Measurements from ENCODE around the gene ZNF341.
"Not testable (repeated sequence)": the region's sequence is repeated elsewhere in the genome, so short reads cannot be mapped to it uniquely, and the experiment has no call there.

The ZNF341 gene

DNA sequence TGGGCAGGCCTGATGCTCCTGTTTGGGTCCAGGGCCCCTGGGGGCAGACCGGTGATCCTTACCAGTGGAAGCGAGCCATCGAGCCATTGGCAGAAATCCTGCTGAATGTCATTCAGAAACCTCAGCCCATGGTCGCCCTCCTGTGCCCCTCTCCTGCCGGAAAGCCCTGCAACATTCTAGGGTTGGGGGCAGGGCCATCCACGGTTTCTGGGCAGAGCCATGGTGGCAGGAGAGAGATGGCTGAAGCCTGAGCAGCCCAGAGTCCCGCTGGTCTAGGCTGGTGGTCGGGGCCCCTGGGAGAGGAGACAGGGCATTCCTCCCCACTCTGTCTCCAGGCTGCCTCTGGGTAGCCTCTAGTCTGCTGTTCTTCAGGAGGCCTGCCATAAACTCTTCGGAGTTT, 59.7 kb downstream of the ZNF341 start:
- DNase-seq (ENCODE audit: insufficient read length, low spot score), result no peak
- no peak for FAIRE-seq

DNA sequence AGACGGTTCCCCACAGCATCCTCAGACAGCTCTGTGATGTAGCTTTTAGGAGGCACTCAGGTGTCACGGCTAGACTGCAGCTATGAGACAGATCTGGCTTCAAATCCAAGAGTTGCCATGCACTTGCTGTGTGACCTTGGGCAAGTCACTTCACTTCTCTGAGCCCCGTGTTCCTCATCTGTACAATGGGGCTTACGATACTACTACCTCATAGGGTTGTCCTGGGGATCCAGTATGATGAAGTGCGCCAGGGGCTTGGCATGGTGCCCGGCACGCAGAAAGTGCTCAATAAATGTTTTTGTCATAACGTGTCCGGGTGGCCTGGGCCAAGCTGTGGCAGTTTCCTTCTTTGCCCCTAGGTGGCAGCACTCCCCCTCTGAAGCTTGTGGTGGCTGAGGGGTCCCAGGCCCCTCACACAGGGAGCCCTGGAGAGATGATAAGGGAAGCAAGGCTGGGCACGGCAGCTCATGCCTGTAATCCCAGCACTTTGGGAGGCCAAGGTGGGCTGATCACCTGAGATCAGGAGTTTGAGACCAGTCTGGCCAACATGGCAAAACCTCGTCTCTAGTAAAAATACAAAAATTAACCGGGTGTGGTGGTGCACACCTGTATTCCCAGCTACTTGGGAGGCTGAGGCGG, 60.3 kb downstream of the ZNF341 start:
- no peak for FAIRE-seq

DNA sequence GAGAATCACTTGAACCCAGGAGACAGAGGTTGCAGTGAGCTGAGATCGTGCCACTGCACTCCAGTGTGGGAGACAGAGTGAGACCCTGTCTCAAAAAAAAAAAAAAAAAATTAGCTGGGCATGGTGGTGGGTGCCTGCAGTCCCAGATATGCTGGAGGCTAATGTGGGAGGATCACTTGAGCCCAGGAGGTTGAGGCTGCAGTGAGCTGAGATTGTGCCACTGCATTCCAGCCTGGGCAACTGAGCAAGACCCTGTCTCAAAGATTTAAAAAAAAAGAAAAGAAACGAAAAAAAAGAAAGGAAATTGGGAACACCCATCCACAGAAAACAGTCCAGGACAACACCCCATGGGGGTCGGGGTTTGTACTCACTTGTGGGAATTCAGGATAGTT, 60.8 kb downstream of the ZNF341 start:
- not testable (repeated sequence) for DNase-seq (ENCODE audit: insufficient read length, low spot score); FAIRE-seq

More for the DNA sequence above, 60.3 kb downstream of the ZNF341 start:
- peak; percentile 42 for DNase-seq (ENCODE audit: insufficient read length, low spot score)

DNA sequence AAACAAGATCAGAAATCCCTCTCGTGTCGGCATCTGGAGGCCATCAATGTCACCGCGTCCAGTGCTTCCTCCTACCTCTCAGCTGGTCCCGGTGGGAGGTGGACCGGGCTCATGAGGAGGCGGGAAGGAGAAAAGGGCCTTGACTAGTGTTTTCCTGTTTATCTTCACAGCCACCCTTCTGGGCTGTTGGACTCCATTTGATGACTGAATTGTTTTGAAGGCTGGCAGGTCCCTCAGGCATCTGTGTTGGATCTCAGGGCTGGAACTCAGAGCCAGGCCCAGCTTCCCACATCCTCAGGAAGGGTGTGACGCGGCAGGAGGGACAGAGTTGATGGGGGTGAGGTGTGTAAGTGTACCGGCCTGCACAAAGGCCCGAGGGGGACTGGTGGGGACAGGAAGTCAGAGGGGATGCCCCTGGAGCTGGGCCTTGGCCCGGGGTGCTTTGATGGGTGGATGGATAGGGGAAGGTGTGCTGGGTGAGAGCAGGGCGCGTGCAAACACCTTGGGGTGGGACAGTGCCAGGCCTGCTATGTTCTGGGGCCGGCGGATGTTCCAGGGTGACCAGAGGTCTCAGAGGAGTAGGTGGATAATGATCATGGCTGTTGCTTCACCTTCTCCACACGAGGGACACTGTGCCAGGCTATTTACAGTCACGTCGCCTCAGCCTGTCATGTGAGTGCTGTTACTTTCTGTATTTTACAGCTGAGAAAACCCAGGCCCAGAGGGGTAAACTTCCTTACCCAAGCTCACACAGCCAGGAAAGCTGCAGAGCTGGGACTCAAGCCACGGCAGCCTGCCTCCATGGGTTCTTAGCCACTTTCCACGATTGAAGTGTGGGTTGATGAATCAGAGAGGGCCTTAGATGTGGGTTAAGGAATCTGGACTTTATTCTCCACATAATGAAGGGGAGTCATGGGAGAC, 61.5 kb downstream of the ZNF341 start:
- no peak for FAIRE-seq
- no peak for DNase-seq (ENCODE audit: insufficient read length, low spot score)

DNA sequence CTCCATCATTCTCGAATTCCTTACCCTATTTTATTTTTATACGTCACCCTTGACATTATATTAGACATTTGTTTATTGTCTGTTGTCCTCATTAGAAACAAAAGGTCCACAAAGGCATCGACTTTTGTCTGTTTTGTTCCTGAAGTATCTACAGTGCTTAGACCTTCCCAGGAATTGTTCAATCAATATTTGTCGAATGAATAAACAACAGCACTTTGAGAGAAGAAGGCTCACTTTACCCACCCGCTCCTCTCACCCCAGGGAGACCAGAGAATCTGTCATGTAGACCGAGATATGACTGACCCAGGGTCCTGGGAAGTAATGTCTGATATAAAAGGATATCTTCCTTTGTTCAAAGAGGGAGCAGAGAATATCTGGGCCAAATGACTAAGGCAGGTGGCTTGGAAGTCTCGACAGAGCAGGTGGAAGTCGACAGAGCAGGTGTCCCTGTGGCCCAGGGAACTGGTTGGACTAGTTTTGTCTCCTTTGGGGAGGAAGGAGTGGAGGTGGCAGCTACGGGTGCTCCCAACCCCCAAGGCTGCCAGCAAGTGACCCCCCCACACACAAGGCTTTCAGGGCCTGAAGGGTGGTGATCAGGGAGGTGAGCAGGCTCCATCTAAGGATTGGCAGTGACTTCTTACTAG, 64.6 kb downstream of the ZNF341 start:
- DNase-seq (ENCODE audit: insufficient read length, low spot score) (no peak), FAIRE-seq (no peak)

DNA sequence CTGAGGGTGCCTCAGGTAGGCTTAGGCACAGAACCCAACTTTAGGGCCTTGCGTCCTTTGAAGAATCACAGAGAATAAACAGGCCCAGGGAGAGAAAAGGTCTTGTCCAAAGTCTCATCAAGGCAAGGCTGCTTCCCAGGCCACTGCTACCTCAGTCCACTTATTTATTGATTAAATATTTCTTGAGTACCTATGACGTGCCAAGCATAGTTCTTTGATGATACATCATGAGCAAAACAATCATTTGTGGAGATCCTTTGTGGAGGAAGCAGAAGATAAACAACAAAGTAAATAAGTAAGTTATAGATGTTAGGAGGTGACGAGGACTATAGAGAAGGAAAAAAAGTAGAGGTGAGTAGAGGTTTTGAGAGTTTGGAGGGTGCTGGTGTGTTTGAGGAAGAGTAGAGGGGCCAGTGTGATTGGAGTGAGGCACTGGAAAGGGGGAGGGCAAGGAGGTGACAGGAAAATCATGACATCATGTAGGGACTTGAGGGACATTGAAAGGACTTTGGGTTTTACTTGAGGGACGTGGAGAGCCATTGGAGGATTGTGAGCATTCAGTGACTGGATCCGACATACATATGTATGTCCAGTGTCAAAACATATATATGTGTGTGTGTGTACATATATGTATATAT, 65.2 kb downstream of the ZNF341 start:
- DNase-seq (ENCODE audit: insufficient read length, low spot score) (no peak), FAIRE-seq (no peak)

DNA sequence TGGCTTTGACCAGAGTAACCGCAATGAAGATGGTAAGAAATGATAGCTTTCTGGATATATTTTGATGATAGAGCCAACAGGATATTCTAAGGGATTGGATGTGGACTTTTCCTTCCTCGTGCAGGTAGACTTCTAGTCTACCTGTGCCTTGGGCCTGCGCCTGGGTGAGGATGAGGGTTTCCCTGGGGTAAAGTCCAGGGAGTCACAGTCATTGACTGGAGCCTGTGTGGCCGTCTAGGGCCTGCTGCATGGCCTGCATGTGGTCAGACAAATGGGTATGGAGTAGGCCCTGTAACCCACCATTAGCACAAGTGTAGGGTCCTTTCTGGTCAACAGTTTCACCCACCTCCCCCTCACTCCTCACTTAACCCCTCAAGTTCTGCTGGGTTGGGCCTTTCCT, 66.6 kb downstream of the ZNF341 start:
- no peak for FAIRE-seq
- DNase-seq (ENCODE audit: insufficient read length, low spot score), result no peak

DNA sequence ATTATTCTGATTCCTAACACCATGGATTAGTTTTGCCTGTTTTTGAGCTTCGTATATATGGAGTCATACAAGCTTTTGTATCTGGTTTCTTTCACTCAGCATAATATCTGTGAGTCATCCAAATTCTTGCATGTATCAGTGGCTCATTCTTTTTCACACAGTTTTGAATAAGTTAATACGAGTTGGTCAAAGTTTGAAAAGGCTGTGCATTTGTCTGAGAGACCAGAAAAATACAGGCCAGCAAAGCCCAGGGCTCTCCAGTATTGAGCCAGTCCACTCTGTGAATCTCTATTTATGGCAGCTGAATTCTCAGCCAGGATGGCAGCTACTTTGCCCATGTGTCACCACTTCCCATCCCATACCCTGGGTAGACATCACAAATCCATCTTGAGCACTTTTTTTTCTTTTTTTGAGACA, 72.1 kb downstream of the ZNF341 start:
- peak; percentile 46 for DNase-seq (ENCODE audit: insufficient read length, low spot score)
- FAIRE-seq, result peak; percentile 13

DNA sequence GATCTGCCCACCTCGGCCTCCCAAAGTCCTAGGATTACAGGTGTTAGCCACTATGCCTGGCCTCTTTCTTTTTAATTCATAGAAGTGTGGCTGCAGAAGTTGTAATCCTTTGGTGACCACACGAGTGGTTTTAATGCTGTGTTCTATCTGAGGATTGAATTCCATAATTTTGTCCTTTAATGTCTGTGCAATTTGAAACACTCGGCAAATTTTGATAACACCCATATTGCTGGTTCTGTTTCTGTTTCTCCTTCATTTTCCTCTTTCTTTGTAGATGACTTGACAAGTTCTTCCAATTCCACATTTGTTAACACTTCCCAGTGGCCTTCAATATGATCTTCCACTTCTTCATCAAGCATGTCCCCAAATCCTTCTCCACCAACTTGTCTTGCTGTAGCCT, 76.6 kb downstream of the ZNF341 start:
- no peak for FAIRE-seq

DNA sequence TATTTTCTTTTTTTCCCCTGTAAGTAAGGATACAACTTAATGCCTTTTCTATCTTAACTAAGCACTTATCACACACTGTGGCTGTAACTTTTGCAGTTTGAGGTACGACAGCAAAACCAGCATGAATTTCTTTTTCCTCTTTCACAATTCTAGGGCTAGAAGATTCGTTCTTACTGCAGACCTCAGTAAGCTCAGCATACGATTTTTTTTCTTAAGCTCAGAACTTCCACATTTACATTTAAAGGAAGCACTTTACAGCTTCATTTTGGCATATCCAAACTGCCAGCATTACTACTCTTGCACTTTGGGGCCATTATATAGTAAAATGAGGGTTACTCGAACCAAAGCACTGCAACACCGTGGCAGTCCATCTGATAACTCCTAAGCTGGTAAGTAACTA, 78.5 kb downstream of the ZNF341 start:
- DNase-seq (ENCODE audit: insufficient read length, low spot score), result no peak

More for the DNA sequence above, 76.6 kb downstream of the ZNF341 start:
- no peak for DNase-seq (ENCODE audit: insufficient read length, low spot score)

DNA sequence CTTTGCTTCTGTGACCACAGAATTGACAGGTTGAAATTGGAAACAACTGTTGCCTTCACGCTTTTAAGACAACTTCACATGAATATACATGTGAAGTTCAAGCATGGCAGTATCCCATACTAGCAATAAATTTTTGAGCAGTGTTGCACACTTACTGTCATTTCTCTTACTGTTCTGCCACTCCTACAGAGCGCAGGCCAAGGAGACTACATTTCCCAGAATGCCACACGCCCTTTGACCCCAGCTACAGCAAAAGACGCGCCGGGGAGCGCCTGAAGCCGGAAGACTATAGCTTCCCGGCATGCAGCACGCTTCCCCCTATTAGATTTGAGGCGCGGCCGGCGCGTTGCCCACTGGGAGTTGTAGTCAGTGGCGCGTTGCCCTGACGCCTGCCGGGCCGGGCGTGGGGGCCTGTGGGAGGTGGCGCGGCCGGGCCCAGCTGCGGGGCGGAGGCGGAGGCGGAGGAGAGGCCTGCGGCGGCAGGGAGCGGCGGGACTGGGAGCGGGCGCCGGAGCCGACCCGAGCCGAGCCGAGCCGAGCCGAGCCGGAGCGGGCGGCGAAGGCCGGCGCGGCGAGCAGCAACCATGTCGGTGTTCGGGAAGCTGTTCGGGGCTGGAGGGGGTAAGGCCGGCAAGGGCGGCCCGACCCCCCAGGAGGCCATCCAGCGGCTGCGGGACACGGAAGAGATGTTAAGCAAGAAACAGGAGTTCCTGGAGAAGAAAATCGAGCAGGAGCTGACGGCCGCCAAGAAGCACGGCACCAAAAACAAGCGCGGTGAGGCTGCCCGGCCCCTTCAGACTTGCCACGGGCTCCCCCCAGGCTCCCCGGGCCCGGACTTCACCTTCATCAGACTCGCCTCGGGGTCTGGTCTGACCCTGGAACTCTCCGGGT, 79.3 kb downstream of the ZNF341 start, which contains the start of gene CHMP4B:
Gene CHMP4B, plus strand, starts transcription at position 464 of the 891 bp plus-strand sequence. Its CDS starts 121 bp downstream, at position 585.
- DNase-seq (ENCODE audit: insufficient read length, low spot score) (peak; percentile 98), FAIRE-seq (peak; percentile 96)

More for the DNA sequence above, 78.5 kb downstream of the ZNF341 start:
- no peak for FAIRE-seq

DNA sequence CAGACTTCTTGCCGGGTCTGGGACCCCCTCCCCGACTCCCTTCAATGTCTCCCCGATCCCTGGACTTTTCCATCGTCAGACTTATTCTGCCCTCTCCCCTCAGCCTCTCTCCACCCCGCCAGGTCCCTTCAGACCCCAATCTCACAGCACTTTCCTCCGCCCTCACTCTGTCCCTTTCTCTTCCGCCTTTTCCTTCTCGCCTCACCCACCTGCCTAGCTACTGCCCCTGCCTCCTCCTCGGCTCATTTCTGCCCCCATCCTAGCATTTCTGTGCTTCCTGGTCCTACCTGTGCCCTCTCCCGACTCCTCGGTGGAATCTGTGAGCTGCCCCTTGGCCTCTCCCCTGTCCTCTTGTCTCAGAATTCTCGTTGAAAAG, 80.0 kb downstream of the ZNF341 start:
- FAIRE-seq (no peak), DNase-seq (ENCODE audit: insufficient read length, low spot score) (no peak)

DNA sequence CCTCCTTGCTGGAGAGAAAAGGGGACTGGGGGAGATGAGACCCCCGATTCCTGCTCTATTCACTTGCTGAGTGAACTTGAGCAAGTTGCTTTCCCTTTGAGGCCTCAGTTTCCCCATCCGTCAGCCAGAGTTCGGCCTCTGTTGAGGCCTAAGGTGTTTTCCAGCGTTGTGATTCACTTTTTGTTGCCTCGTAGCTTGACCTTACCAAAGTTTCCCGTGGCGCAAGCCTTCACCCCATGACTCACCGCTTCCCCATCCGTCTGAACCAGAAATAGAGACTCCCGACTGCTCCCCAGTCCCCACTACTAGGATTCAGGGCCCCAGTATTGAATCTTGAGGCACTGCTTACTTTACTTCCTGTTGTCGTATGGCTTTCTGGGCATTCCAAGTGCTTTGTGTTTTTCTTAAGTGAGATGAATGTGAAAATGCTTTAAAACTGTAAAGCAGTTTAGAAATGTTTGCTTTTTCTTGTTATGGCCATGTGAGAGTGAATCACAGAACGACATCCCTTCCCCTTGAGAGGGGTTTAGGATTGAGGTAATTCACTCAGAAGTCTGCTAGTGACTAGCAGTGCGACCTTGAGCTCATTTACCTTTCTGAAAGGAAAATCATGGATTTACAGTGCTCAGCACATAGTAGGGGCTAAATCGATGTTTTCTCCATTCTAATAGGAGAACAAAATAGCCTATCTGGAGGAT, 80.5 kb downstream of the ZNF341 start:
- FAIRE-seq (no peak), DNase-seq (ENCODE audit: insufficient read length, low spot score) (peak; percentile 71)

DNA sequence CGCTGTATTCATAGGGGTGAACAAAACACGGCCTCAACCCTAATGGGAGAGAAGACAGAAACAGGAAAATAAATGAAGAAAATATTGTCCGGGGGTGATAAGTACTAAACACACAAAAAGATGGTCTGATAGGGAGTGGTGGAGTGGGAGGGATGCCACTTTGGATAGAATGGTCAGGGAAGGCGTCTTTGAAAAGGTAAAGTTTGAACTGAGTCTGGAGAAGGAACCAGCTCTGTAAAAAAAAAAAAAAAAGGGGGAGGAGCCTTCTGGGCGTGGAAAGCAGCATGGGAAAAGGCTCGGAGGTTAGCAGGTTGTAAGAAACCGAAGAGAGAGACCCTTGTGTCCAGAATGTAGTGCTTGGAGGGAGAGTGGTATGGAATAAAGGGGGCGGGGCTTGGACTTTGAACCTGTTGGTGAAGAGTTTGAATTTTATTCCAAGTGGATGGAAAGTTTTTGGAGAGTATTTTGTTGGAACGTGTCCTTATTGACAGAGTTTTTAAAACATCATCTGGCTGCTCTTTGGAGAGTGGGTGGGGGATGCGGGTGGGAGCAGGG, 81.2 kb downstream of the ZNF341 start:
- FAIRE-seq (no peak), DNase-seq (ENCODE audit: insufficient read length, low spot score) (no peak)

DNA sequence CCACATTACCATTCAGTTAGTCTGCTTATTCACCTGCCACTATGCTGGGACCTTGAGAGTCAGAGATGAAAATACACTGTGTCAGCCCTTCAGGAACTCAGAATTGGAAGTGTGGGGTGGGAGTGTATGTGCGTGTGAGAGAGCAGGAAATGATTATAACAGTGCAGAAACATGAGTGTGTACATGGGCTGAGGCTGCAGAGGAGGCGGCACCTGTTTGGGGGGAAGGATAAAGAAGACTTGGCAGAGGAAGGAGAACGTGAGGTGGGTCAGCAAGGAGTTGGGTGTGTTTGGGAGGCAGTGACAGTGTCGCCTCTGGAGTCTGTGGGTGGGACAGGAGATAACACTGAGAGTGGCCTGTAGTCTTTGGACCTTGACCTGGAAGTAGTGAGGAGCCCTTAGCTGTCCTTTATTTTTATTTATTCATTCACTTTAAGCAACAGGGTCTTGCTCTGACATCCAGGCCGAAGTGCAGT, 82.5 kb downstream of the ZNF341 start:
- FAIRE-seq (no peak), DNase-seq (ENCODE audit: insufficient read length, low spot score) (no peak)

DNA sequence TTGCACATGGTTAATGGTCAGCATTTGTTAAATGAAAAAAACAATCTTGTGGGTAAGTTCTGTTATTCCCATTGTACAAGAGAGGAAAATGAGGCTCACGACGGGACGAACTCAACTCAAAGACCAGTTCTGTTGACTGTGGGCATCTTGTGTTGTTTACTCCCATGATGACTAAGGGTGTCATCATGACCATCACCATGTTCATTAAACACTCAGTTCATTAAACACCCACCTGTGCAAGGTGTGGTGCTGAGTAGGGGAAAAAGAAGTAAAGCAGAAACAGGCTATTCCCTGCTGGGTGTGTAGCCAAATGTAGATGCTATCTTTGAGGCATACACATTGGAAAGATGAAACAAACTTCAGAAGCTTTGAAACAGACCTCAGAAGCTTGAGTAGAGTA, 83.9 kb downstream of the ZNF341 start:
- DNase-seq (ENCODE audit: insufficient read length, low spot score) (no peak), FAIRE-seq (no peak)

DNA sequence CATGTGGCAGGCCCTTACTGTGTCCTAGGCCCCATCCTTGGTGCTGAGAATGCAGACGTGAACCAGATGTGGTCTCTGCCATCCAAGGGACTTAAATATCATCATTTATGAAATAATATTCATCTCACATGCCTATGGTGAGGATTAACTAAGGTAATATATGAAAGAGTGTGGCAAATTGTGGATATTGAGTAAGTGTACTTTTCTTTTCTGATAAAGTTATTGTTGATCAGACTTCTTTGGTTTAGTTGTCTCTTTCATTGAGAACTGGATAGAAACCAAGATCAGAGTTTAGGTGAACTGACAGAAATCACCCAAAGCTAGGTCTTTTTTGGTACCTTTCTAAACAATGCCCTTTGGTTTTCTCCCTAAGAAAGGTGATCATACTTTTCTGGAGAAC, 84.4 kb downstream of the ZNF341 start:
- no peak for FAIRE-seq

DNA sequence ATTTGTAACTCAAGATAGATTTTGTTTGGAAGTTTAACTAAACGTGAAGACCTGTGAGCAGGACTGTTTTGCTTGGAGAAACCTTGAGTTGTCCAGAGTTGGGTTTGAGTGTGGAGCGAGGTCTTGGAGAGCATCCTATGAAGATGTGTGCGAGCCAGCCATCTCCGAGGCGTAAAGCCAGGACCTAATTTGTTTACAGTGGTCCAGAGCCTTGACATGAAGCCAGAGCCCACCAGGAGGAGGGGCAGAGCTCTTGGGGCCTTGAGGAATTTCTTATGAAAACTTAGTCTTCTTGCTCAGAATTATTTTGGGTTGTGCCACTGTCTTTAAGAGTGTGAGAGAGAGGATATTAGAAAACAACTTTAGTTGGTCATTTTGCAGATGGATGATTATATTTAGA, 85.6 kb downstream of the ZNF341 start:
- FAIRE-seq, result no peak
- no peak for DNase-seq (ENCODE audit: insufficient read length, low spot score)

More for the DNA sequence above, 84.4 kb downstream of the ZNF341 start:
- no peak for DNase-seq (ENCODE audit: insufficient read length, low spot score)

DNA sequence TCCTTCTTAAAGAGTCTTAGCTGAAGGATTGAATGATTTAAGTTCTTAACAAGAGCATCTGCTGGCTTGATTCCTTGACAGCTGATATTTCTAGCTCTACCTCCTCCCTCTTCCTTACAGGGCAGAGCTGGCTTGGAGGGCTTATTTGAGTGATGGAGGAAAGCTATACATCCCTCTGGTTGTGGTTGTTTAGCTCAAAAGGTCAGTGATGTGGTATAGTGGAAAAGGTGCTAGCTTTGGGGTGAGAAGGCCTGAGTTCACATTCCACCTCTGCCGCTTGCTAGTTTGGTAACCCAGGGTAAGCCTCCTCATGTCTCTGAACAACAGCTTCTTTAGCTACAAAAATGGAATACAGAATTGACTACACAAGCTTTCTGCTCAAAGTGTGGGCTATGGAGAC, 87.7 kb downstream of the ZNF341 start:
- DNase-seq (ENCODE audit: insufficient read length, low spot score) (no peak), FAIRE-seq (no peak)
